Measurements from ENCODE around the gene MACROD2. TPM values are rescaled to one million over a fixed set of nuclear protein-coding genes. Genes with fewer than 3 reads are reported as not detected.

MACROD2 gene
- total RNA-seq, 1 donor from 2014 or later: 2.5 TPM

DNA sequence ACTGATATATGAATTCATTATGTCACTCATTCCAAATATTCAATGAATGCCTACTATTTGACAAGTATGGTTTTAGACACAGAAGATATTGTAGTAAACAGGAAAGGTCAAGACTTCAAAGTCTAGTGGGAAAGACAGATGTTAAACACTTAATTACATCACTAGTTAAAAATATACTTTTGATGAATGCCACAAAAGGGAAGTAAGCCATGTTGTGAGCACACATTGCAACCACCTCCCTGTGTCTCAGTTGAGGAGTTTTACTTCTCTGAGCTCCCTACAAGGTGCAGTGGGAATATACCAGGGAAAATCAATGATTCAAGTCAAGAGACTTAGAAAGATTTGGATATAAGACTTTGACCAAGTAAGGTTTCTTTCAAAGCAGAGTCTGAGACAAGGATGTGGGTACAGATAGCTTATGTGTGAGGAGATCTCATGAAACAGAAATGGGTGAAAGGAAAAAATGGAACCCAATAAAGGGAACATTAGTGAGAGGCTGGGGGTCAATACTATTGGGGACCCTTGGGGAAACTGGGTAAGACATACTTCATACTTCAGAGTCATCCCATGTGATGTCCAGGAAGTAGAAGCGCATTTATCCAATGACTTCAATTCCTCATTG lies 2074.2 kb downstream of the MACROD2 start:
- H3K4me1 Mint-ChIP-seq (ENCODE audit: unreplicated experiment): peaks cover 1% of the 10 kb centered on the region

DNA sequence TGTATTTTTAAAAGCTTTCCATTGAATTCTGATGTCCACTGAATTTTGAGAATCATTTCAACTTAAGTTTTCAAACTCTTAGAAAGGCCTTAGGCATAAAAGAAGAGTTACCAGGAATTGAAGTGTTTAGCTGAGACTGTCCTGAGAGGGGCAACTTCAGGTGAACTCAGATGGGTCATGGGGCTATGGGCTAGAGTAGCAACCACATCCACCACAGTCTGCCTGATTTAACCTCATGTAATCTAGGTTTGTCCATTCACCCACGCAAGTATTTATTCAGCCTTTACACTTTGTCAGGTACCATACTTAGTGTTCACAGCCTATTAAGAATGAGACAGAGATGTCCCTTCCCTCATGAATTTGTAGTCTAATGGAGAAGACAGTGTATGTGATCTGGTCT lies 2076.9 kb downstream of the MACROD2 start:
- H3K4me3 Mint-ChIP-seq (ENCODE audit: unreplicated experiment): no peak overlapping the region
- no peaks in the 10 kb centered on the region for H3K36me3 Mint-ChIP-seq (ENCODE audit: unreplicated experiment)
- peaks cover 12% of the 10 kb centered on the region for H3K9me3 Mint-ChIP-seq (ENCODE audit: unreplicated experiment)

More for the DNA sequence above, 2074.2 kb downstream of the MACROD2 start:
- Mint-ChIP-seq H3K9me3 (ENCODE audit: unreplicated experiment) (peaks cover 12% of the 10 kb centered on the region), H3K27ac (ENCODE audit: unreplicated experiment) (no peak overlapping the region), H3K27me3 (ENCODE audit: unreplicated experiment) (no peaks in the 10 kb centered on the region), H3K4me3 (ENCODE audit: unreplicated experiment) (no peak overlapping the region), H3K36me3 (ENCODE audit: unreplicated experiment) (no peaks in the 10 kb centered on the region)
- TF ChIP-seq, protein P1, sequence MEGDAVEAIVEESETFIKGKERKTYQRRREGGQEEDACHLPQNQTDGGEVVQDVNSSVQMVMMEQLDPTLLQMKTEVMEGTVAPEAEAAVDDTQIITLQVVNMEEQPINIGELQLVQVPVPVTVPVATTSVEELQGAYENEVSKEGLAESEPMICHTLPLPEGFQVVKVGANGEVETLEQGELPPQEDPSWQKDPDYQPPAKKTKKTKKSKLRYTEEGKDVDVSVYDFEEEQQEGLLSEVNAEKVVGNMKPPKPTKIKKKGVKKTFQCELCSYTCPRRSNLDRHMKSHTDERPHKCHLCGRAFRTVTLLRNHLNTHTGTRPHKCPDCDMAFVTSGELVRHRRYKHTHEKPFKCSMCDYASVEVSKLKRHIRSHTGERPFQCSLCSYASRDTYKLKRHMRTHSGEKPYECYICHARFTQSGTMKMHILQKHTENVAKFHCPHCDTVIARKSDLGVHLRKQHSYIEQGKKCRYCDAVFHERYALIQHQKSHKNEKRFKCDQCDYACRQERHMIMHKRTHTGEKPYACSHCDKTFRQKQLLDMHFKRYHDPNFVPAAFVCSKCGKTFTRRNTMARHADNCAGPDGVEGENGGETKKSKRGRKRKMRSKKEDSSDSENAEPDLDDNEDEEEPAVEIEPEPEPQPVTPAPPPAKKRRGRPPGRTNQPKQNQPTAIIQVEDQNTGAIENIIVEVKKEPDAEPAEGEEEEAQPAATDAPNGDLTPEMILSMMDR (IDR thresholded peaks at IDR 0.05): no peak
- no peak for DNase-seq (ENCODE audit: extremely low spot score, unreplicated experiment)

DNA sequence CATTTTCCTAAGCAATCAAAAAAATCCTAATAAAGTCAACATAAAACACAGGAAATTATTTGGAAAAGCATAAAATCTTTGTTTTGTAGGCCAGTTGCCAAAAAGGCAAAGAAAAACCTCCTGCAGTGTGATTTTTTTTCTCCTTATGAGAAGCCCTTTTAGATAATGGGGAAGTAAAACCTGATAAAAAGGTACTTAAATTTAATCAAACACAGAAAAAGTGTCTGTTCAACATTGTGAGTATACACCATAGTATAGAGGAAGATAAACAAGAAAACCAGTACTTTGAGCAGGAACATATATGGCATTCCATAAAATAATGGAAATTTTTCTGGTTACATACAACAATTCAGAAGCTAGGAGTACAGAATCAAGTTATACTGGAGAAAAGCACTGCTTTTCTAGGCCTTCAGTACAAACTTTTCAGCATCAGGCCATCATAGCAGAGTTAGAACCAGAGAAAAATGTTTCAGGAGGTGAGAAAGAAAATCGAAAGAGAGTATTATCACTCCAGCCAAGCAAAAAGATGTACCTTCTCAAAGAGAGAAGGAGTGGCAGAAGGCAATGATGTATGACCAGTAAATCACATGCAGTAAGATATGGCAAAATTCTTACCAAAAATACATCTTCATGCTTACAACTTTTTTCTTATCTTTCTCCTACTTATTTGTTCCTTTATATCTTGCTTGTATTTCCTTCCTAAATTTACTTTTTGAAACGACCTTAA lies 2083.0 kb downstream of the MACROD2 start:
- Mint-ChIP-seq H3K27me3 (ENCODE audit: unreplicated experiment) (no peaks in the 10 kb centered on the region), H3K4me3 (ENCODE audit: unreplicated experiment) (no peak overlapping the region), H3K9me3 (ENCODE audit: unreplicated experiment) (no peaks in the 10 kb centered on the region), H3K36me3 (ENCODE audit: unreplicated experiment) (no peaks in the 10 kb centered on the region), H3K4me1 (ENCODE audit: unreplicated experiment) (no peaks in the 10 kb centered on the region), H3K27ac (ENCODE audit: unreplicated experiment) (no peak overlapping the region)
- TF ChIP-seq, protein P1 (IDR thresholded peaks at IDR 0.05): no peak
- DNase-seq (ENCODE audit: extremely low spot score, unreplicated experiment): no peak

More for the DNA sequence above, 2076.9 kb downstream of the MACROD2 start:
- DNase-seq (ENCODE audit: extremely low spot score, unreplicated experiment): no peak
- TF ChIP-seq, protein P1 (IDR thresholded peaks at IDR 0.05): no peak
- Mint-ChIP-seq H3K4me1 (ENCODE audit: unreplicated experiment) (no peaks in the 10 kb centered on the region), H3K27ac (ENCODE audit: unreplicated experiment) (no peak overlapping the region), H3K27me3 (ENCODE audit: unreplicated experiment) (no peaks in the 10 kb centered on the region)

DNA sequence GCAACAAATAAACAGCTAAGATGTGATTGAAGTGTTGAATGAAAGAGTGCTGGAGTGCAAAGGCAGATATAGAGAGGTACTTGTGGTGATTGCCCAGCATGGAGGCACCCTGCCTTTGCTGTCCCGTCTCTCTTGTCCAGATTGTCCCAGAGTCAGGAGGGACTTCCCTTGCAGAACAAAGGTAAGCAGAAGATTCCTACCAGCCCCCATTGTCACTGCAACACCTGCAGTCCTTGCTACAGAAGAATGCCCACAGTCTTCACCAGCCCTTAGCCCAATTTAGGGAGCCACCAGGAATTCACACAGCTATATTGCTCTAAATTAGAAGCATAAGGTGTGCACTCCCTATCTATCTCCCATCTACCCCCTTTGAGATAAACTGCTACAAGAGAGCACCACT lies 2086.1 kb downstream of the MACROD2 start:
- no peak overlapping the region for H3K4me3 Mint-ChIP-seq (ENCODE audit: unreplicated experiment)
- H3K36me3 Mint-ChIP-seq (ENCODE audit: unreplicated experiment): no peaks in the 10 kb centered on the region
- TF ChIP-seq, protein P1 (IDR thresholded peaks at IDR 0.05): no peak

DNA sequence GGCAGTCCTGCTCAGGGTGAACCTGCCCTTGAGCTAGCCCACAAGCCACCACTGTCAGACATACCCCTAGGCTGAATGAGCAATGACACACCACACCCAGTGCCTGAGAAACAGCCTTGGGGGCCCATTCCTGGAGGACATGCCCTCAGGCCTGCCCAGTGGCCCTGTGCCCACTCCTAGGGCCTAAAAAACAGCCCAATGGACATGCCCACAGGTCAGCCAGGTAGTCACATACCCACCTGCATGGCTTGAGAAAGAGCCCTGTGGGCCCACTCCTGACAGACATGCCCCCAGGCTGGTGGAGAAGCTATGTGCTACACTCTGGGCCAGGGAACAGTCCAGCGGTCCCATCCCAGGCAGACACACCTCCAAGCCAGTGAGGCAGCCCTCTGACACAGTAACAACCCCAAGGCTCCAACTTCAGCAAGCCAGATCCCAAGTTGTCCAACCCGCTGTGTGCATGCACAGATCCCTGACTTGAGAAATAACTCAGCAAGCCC lies 2086.8 kb downstream of the MACROD2 start:
- Mint-ChIP-seq H3K9me3 (ENCODE audit: unreplicated experiment) (peaks cover 12% of the 10 kb centered on the region), H3K4me1 (ENCODE audit: unreplicated experiment) (no peaks in the 10 kb centered on the region), H3K27ac (ENCODE audit: unreplicated experiment) (no peak overlapping the region), H3K27me3 (ENCODE audit: unreplicated experiment) (peaks cover 1% of the 10 kb centered on the region), H3K4me3 (ENCODE audit: unreplicated experiment) (no peak overlapping the region), H3K36me3 (ENCODE audit: unreplicated experiment) (no peaks in the 10 kb centered on the region)
- TF ChIP-seq, protein P1 (IDR thresholded peaks at IDR 0.05): no peak
- DNase-seq (ENCODE audit: extremely low spot score, unreplicated experiment): no peak

More for the DNA sequence above, 2086.1 kb downstream of the MACROD2 start:
- no peaks in the 10 kb centered on the region for H3K27me3 Mint-ChIP-seq (ENCODE audit: unreplicated experiment)
- no peaks in the 10 kb centered on the region for H3K4me1 Mint-ChIP-seq (ENCODE audit: unreplicated experiment)
- DNase-seq (ENCODE audit: extremely low spot score, unreplicated experiment): no peak
- H3K27ac Mint-ChIP-seq (ENCODE audit: unreplicated experiment): no peak overlapping the region
- H3K9me3 Mint-ChIP-seq (ENCODE audit: unreplicated experiment): peaks cover 6% of the 10 kb centered on the region

All from osteocyte (in vitro differentiated cells).